SJSA1 (cell line): ENCODE measurements around the gene THUMPD3. TPM values are rescaled to one million over a fixed set of nuclear protein-coding genes. Genes with fewer than 3 reads are reported as not detected.

ENCODE experiments used
- DNase-seq, 2 experiments: peaks; one replicate each; pipeline ENCODE4 v3.0.0-alpha.2; 2015 to 2020; ENCODE audit warnings: low spot score in 2 of 2, low read depth in 1 of 2
- H3K27ac ChIP-seq: fragments of 250-450 bp; sonication (Bioruptor Pico); 2 replicates; pipeline ENCODE4 v1.5.1; 2020; ENCODE audit warnings: mild to moderate bottlenecking, moderate library complexity
- H3K27me3 ChIP-seq: fragments of 250-450 bp; sonication (Bioruptor Pico); replicated peaks from 2 replicates; pipeline ENCODE4 v1.5.1; 2020; ENCODE audit warnings: mild to moderate bottlenecking, moderate library complexity
- H3K36me3 ChIP-seq: fragments of 250-450 bp; sonication (Bioruptor Pico); 2 replicates; pipeline ENCODE4 v1.5.1; 2020; ENCODE audit warnings: mild to moderate bottlenecking
- H3K4me1 ChIP-seq: fragments of 250-450 bp; sonication (Bioruptor Pico); replicated peaks from 2 replicates; pipeline ENCODE4 v1.6.1; 2021; ENCODE audit warnings: mild to moderate bottlenecking
- H3K4me3 ChIP-seq: fragments of 250-450 bp; sonication (Bioruptor Pico); 2 replicates; pipeline ENCODE4 v1.5.1; 2020; ENCODE audit warnings: mild to moderate bottlenecking
- H3K9me3 ChIP-seq: fragments of 250-450 bp; sonication (Bioruptor Pico); replicated peaks from 2 replicates; pipeline ENCODE4 v1.5.1; 2020; ENCODE audit warnings: mild to moderate bottlenecking
- total RNA-seq: library from RNA; depleted of rRNA; stranded (reverse); fragments of >200 nt; shearing (Covaris generic); gene quantifications from 2 replicates; pipeline ENCODE4 v1.2.3, GENCODE V29; 2014; rRNA removed

Gene THUMPD3
- total RNA-seq, 1 experiment from 2014 or later: 33.8 TPM

DNA sequence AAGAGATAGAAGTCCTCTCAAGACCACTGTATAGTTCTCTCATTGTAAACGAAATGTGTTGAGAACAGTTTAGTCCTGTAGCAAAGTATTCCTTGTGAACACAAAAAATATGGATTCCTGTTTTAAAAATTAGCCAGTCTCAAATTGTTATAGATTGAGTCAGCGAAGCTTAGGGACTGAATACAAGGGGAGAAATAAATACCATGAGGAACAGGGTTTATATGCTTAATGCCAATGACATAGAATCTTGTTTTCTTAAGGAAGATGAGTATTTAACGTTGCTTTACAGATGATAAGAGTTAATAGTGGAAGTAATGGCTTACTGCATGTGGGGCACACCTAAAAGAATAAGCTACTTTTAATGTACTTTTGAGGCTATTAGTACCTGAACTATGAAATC, 72.5 kb downstream of the THUMPD3 start:
- H3K9me3 ChIP-seq: no peaks in the 10 kb centered on the region
- H3K4me3 ChIP-seq: no peak overlapping the region
- no peaks in the 10 kb centered on the region for H3K27me3 ChIP-seq
- DNase-seq: no peak
- no peak overlapping the region for H3K27ac ChIP-seq
- no peaks in the 10 kb centered on the region; the same call in 1 of the 2 replicates for H3K4me1 ChIP-seq
- peaks cover 96% of the 10 kb centered on the region for H3K36me3 ChIP-seq

Other genes starting within 250 kb of the THUMPD3 start
- gene SRGAP3, start 113.4 kb upstream of the THUMPD3 start, total RNA-seq: 0.24 and 0.78 TPM in 2 replicates
- gene SETD5, start 34.6 kb downstream of the THUMPD3 start, total RNA-seq: 39.6 and 49.3 TPM in 2 replicates
- 0.08 TPM in 1 of 2 replicates, not detected in the other for gene LHFPL4, start 190.8 kb downstream of the THUMPD3 start, total RNA-seq